UCSD-AML1 (cell line): ENCODE measurements around the gene METTL23.
"Not testable (repeated sequence)": the region's sequence is repeated elsewhere in the genome, so short reads cannot be mapped to it uniquely, and the experiment has no call there.

Experiments used
- DNase-seq: peaks from one replicate; lab custom pipeline; 2025; ENCODE audit not compliant: unreplicated experiment; lab: John Stamatoyannopoulos, UW

METTL23 gene

GRCh38 chr17:76691379-76692191, 35.1 kb upstream of the METTL23 start:
- DNase-seq, result no peak

GRCh38 chr17:76695059-76695831, 31.4 kb upstream of the METTL23 start:
- DNase-seq, result no peak

DNA sequence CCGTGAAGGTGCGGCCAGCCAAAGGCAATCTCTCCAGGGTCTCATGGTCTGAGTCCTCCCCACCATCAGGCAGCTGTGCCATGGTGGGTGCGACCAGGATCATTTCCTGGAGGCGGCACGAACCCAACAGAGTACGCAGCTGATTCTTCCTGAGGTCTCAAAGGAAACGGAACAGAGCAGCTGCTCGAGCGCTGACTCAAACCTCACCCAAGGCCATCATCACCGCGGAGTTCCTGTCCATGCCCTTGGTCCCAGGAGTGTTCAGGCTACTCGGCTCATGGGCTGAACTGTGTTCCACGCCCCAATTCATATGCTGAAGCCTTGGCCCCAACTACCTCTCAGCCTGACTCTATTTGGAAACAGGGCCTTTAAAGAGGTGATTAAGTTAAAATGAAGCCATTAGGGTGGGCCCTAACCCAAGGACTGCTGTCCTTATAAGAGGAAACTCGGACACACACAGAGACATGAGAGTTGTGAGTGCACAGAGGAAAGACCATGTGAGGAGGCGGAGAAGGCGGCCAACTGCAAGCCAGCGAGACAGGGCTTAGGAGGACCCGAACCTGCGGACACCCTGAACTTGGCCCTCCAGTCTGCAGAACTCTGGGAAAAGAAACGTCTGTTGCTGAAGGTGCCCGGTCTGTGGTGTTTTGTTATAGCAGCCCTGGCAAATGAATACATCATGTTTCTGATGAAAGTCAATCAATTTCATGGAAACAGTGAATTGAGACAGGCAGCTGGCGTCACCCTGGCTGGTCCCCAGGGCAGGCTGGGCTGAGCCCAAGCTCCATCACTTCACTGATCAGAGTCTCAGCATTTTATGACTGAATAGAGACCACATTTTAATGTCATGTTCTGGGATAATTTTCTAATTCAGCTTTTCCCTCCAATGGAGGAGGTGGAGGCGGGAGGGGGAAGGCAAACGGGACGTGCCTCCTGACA, 29.6 kb upstream of the METTL23 start:
- DNase-seq, result peak; percentile 78

- no peak for DNase-seq
Measured at GRCh38 chr17:76697702-76698465, 28.8 kb upstream of the METTL23 start.

- DNase-seq, result not testable (repeated sequence)
Measured at GRCh38 chr17:76698466-76698977, 28.1 kb upstream of the METTL23 start.

GRCh38 chr17:76700270-76700616, 26.4 kb upstream of the METTL23 start:
- no peak for DNase-seq

DNA sequence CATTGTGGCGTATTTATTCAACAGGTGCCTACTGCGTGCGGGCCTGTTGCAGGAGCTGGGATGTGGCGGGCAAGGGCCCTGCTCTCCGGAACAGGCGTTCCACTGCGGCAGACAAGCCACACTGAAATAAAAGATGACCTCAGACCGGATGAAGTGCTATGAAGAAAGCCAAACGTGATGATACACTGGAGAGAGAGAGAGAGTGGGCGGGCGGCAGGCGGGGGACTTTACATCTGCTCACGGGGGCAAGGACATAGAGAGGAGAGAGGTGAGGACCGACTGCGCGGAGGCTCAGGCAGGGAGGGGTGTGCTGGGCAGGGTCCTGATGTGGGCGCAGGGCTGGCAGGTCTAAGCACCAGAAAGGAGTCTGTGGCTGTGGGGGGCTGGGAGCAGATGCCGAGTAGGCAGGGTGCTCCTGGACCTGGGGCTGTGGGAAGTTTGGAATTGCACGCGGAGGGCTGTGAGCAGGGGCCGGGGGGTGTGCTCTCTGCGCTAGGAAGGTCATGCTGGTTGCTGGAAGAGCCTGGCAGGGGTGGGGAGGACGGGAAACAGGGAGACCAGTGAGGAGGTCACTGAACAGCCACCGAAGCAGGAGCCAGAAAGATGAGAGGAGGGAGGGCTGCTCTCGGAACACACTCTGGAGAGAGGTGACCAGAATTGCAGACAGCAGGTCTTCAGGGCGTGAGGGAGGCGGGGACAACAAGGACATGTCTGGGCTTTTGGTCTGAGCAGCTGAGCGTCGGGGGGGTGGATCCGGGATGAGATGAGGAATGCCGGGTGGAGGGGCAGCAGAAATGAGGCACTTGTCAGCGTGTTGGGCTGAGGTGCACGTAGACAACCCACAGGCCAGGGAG, 25.8 kb upstream of the METTL23 start:
- DNase-seq, result no peak

- no peak for DNase-seq
Measured at GRCh38 chr17:76701471-76701967, 25.1 kb upstream of the METTL23 start.

- DNase-seq, result no peak
Measured at GRCh38 chr17:76702076-76702475, 24.6 kb upstream of the METTL23 start.

- no peak for DNase-seq
Measured at GRCh38 chr17:76702941-76703637, 23.6 kb upstream of the METTL23 start.

GRCh38 chr17:76704805-76705204, 21.8 kb upstream of the METTL23 start:
- DNase-seq, result no peak

DNA sequence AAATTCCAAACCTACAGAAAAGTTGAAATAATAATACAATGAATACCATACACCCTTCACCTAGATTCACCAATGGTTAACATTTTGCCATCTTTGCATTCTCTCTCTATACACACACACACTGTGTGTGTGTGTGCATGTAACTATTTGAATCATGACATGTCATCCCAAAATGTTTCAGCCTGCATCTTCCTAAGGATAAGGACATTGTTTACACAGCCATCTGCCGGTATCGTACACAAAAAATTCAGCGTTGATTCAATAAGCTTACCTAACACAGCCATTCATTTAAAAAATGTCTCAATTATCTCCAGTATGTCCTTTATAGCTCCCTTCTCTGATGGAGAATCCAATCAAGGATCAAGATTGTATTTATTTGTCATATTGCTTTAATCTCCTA, 19.8 kb upstream of the METTL23 start:
- DNase-seq, result no peak

GRCh38 chr17:76707985-76708807, 18.4 kb upstream of the METTL23 start:
- DNase-seq, result no peak

GRCh38 chr17:76709077-76709950, 17.3 kb upstream of the METTL23 start:
- DNase-seq, result no peak

GRCh38 chr17:76709951-76710862, 16.4 kb upstream of the METTL23 start:
- not testable (repeated sequence) for DNase-seq
